Measurements from ENCODE around the gene RABGGTB.
"Not testable (repeated sequence)": the region's sequence is repeated elsewhere in the genome, so short reads cannot be mapped to it uniquely, and the experiment has no call there.

Gene RABGGTB

DNA sequence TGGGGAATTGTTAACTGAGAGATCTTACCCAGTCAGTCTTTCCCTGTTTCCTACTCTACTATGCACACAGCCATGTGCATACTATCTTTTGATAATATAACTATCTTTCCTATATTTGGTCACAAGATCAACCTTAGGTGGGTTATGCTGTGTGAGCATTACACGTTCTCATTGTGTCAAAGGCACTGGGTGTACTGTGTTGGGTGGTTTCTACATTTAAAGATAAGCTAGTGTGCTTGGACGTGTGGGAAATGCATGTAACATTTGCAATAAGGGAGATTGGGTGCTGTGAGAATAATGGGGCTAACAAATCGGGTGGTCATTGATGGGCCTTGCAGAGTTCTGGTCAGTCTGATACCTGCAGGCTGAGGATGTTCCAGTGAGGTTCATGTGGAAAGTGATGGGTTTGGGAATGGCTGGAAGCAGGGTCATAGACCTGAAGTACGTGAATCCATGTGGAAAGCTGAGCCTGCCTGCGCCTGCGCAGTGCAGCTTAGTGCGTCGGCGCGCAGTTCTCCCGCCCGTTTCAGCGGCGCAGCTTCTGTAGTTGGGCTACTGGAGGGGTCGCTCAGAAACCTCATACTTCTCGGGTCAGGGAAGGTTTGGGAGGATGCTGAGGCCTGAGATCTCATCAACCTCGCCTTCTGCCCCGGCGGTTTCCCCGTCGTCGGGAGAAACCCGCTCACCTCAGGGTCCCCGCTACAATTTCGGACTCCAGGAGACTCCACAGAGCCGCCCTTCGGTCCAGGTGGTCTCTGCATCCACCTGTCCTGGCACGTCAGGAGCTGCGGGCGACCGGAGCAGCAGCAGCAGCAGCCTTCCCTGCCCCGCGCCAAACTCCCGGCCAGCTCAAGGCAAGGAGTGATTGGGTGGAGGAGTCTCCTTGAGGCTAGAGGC lies 10.6 kb downstream of the RABGGTB start, which contains the start of gene MSH4:
Gene MSH4, plus strand, starts transcription at position 507 of the 897 bp plus-strand sequence. Its CDS starts 104 bp downstream, at position 611.
- no peaks in the 10 kb centered on the region for H3K9me3 ChIP-seq (ENCODE audit: control insufficient read depth, low read length)
- no peaks in the 10 kb centered on the region for H3K27me3 ChIP-seq (replicated peaks; ENCODE audit: control insufficient read depth, insufficient read depth, low read length)
- DNase-seq (ENCODE audit: low read depth) = no peak
- H3K36me3 ChIP-seq (ENCODE audit: control insufficient read depth, insufficient read depth, low read length, severe bottlenecking) = peaks cover 53% of the 10 kb centered on the region
- no peak within 1 kb of the TSS for H3K4me3 ChIP-seq (ENCODE audit: low read length)
- no peak within 1 kb of the TSS for H3K9ac ChIP-seq (ENCODE audit: low read length)
- H3K4me1 ChIP-seq (ENCODE audit: control insufficient read depth, insufficient read depth, low read length) = peaks cover 3% of the 10 kb centered on the region

DNA sequence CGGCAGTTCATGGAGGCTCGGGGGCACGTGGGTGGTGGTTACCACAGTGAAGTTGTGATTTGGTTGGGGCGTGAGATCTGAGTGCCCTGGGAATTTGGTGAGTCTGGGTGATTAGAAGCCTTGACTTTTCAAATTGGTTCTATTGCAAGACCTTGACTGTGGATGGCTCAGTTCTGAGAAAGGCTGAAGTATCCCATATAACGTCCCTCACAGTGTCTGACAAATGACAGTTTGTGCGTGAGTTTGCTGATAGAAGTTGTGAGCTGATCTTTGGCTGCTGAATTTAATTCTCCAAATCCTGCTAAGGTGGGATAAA lies 11.2 kb downstream of the RABGGTB start:
- Histone ChIP-seq H3K9ac (ENCODE audit: low read length) (no peak overlapping the region), H3K27me3 (replicated peaks; ENCODE audit: control insufficient read depth, insufficient read depth, low read length) (no peaks in the 10 kb centered on the region), H3K36me3 (ENCODE audit: control insufficient read depth, insufficient read depth, low read length, severe bottlenecking) (peaks cover 47% of the 10 kb centered on the region), H3K4me1 (ENCODE audit: control insufficient read depth, insufficient read depth, low read length) (peaks cover 2% of the 10 kb centered on the region), H3K4me3 (ENCODE audit: low read length) (no peak overlapping the region), H3K9me3 (ENCODE audit: control insufficient read depth, low read length) (no peaks in the 10 kb centered on the region)
- DNase-seq (ENCODE audit: low read depth) = no peak

DNA sequence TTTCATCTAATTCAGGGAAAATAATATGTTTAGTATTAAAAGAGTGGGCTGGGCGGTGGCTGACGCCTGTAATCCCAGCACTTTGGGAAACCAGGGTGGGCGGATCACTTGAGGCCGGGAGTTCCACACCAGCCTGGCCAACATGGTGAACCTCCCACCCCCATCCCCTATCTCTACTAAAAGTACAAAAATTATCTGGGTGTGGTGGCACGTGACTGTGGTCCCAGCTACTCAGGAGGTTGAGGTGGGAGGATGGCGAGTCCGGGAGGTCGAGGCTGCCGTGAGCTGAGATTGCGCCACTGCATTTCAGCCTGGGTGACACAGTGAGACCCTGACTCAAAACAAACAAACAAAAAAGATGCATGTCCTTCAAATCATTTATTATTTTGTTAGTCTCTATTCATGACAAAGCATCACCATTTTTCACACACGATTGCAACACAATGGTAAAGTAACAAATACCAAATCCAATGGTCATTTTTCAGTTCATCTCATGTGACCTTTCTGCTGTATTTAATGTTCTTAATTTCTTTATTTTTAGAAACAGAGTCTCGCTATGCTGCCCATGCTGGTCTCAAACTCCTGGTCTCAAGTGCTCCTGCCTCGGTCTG lies 11.7 kb downstream of the RABGGTB start:
- H3K4me3 ChIP-seq (ENCODE audit: low read length) = no peak overlapping the region
- H3K9ac ChIP-seq (ENCODE audit: low read length) = no peak overlapping the region
- H3K27me3 ChIP-seq (replicated peaks; ENCODE audit: control insufficient read depth, insufficient read depth, low read length) = no peaks in the 10 kb centered on the region
- H3K4me1 ChIP-seq (ENCODE audit: control insufficient read depth, insufficient read depth, low read length) = peaks cover 2% of the 10 kb centered on the region
- DNase-seq (ENCODE audit: low read depth) = peak; percentile 23
- no peaks in the 10 kb centered on the region for H3K9me3 ChIP-seq (ENCODE audit: control insufficient read depth, low read length)
- H3K36me3 ChIP-seq (ENCODE audit: control insufficient read depth, insufficient read depth, low read length, severe bottlenecking) = peaks cover 42% of the 10 kb centered on the region

DNA sequence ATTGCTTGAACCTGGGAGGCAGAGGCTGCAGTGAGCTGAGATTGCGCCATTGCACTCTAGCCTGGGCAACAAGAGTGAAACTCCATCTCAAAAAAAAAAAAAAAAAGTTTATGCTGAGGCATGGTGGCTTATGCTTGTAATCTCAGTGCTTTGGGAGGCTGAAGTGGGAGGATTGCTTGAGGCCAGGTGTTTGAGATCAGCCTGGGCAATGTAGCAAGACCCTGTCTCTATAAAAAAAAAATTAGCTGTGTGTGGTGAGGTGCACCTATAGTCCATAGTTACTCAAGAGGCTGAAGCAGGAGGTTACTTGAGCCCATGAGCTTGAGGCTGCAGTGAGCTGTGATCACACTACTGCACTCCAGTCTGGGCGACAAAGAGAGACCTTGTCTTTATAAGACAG lies 15.4 kb downstream of the RABGGTB start:
- H3K9ac ChIP-seq (ENCODE audit: low read length); H3K4me3 ChIP-seq (ENCODE audit: low read length); H3K9me3 ChIP-seq (ENCODE audit: control insufficient read depth, low read length); DNase-seq (ENCODE audit: low read depth); H3K36me3 ChIP-seq (ENCODE audit: control insufficient read depth, insufficient read depth, low read length, severe bottlenecking); H3K27me3 ChIP-seq (replicated peaks; ENCODE audit: control insufficient read depth, insufficient read depth, low read length); H3K4me1 ChIP-seq (ENCODE audit: control insufficient read depth, insufficient read depth, low read length): not testable (repeated sequence)

DNA sequence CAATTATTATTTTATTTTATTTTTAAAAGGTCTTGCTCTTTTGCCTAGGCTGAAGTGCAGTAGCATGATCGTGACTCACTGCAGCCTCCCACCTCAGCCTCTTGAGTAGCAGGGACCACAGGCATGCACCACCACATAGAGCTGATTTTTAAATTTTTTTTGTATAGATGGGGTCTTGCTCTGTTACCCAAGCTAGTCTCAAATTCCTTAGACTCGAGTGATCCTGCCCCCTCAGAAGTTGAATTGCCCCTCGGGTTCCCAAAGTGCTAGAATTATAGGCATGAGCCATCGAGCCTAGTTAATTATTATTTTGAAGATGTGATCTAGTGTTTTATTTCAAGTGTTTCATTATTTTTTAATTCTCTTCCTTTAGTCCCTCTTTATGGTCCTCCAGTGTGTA lies 22.9 kb downstream of the RABGGTB start:
- no peak for DNase-seq (ENCODE audit: low read depth)
- H3K9me3 ChIP-seq (ENCODE audit: control insufficient read depth, low read length) = no peaks in the 10 kb centered on the region
- no peak overlapping the region for H3K4me3 ChIP-seq (ENCODE audit: low read length)
- H3K9ac ChIP-seq (ENCODE audit: low read length) = no peak overlapping the region
- no peaks in the 10 kb centered on the region for H3K27me3 ChIP-seq (replicated peaks; ENCODE audit: control insufficient read depth, insufficient read depth, low read length)
- H3K4me1 ChIP-seq (ENCODE audit: control insufficient read depth, insufficient read depth, low read length) = no peaks in the 10 kb centered on the region
- no peaks in the 10 kb centered on the region for H3K36me3 ChIP-seq (ENCODE audit: control insufficient read depth, insufficient read depth, low read length, severe bottlenecking)

DNA sequence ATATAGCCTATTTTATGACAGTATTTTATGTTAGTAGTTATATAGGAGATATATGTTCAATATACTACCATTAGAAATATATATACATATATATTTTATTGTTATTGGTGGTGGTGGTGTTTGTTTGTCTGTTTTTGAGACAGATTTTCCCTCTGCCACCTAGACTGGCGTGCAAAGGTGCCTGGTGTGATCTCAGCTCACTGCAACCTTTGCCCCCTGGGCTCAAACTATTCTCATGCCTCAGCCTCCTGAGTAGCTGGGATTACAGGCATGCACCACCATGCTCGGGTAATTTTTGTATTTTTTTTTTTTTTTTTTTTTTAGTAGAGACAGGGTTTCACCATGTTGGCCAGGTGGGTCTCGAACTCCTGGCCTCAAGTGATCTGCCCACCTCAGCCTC lies 24.1 kb downstream of the RABGGTB start:
- not testable (repeated sequence) for H3K27me3 ChIP-seq (replicated peaks; ENCODE audit: control insufficient read depth, insufficient read depth, low read length); H3K36me3 ChIP-seq (ENCODE audit: control insufficient read depth, insufficient read depth, low read length, severe bottlenecking); H3K9ac ChIP-seq (ENCODE audit: low read length); H3K4me1 ChIP-seq (ENCODE audit: control insufficient read depth, insufficient read depth, low read length); DNase-seq (ENCODE audit: low read depth); H3K4me3 ChIP-seq (ENCODE audit: low read length); H3K9me3 ChIP-seq (ENCODE audit: control insufficient read depth, low read length)

DNA sequence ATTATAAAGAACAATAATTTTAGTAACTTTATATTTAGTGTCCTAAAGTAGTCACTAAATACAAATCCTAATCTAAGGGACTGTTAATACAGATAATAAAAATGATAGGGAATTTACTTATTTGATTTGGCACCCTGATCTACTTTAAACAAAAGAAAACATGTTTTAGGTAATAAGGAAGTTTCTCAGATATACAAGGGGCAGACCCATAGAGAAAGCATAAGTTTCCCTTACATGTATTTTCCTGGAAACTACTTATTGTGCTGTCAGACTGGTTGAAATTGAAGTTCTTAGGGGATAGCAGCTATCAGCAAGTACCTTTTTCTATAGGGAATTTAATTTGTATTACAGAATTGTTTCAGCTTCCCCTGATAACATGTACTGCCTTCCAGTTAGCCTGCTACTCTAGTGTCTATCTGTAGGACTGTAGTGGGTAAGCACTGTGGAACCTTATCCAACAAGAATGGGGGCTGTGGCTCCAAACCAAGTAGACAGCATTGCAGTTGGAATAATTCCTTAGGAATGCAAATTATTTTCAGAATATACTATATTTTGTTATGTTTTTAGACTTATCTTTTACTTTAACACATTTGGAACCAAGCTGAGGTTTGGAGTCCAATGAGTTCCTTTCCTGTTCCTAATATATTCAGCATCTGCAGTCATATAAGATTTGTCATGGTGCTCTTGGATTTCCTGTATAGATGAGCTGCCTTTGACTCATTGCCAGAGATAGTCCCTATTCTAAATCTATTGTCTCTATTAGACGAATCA lies 25.3 kb downstream of the RABGGTB start:
- DNase-seq (ENCODE audit: low read depth) = no peak
- no peaks in the 10 kb centered on the region for H3K36me3 ChIP-seq (ENCODE audit: control insufficient read depth, insufficient read depth, low read length, severe bottlenecking)
- no peak overlapping the region for H3K4me3 ChIP-seq (ENCODE audit: low read length)
- no peaks in the 10 kb centered on the region for H3K9me3 ChIP-seq (ENCODE audit: control insufficient read depth, low read length)
- H3K27me3 ChIP-seq (replicated peaks; ENCODE audit: control insufficient read depth, insufficient read depth, low read length) = no peaks in the 10 kb centered on the region
- H3K4me1 ChIP-seq (ENCODE audit: control insufficient read depth, insufficient read depth, low read length) = no peaks in the 10 kb centered on the region
- no peak overlapping the region for H3K9ac ChIP-seq (ENCODE audit: low read length)

DNA sequence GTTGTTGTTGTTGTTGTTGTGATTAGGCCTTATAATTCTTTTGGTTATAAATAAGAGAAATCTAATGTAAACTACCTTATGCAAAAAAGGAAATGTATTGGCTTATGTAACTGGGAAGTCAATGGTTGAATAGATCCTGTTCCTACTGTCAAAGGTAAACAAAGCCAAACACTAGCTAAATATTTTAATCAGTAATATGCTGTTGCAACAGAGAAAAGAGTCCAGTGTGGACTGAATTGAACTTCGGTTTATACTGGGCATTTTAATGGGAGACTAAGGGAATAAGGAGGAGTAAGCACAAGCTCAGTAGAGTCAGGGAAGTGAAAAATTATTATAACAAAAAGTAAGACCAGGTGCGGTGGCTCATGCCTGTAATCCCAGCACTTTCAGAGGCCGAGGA lies 26.0 kb downstream of the RABGGTB start:
- Histone ChIP-seq H3K9ac (ENCODE audit: low read length) (no peak overlapping the region), H3K9me3 (ENCODE audit: control insufficient read depth, low read length) (no peaks in the 10 kb centered on the region), H3K4me1 (ENCODE audit: control insufficient read depth, insufficient read depth, low read length) (no peaks in the 10 kb centered on the region), H3K27me3 (replicated peaks; ENCODE audit: control insufficient read depth, insufficient read depth, low read length) (no peaks in the 10 kb centered on the region), H3K36me3 (ENCODE audit: control insufficient read depth, insufficient read depth, low read length, severe bottlenecking) (no peaks in the 10 kb centered on the region), H3K4me3 (ENCODE audit: low read length) (no peak overlapping the region)
- no peak for DNase-seq (ENCODE audit: low read depth)

DNA sequence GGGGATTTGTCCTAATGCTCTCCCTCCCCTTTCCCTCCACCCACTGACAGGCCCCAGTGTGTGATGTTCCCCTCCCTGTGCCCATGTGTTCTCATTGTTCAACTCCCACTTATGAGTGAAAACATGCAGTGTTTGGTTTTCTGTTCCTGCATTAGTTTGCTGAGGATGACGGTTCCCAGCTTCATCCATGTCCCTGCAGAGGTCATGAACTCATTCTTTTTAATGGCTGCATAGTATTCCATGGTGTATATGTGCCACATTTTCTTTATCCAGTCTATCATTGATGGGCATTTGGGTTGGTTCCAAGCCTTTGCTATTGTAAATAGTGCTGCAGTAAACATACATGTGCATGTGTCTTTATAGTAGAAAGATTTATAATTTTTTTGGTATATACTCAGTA lies 37.5 kb downstream of the RABGGTB start:
- not testable (repeated sequence) for H3K9me3 ChIP-seq (ENCODE audit: control insufficient read depth, low read length); H3K9ac ChIP-seq (ENCODE audit: low read length); H3K4me3 ChIP-seq (ENCODE audit: low read length); DNase-seq (ENCODE audit: low read depth); H3K4me1 ChIP-seq (ENCODE audit: control insufficient read depth, insufficient read depth, low read length); H3K36me3 ChIP-seq (ENCODE audit: control insufficient read depth, insufficient read depth, low read length, severe bottlenecking); H3K27me3 ChIP-seq (replicated peaks; ENCODE audit: control insufficient read depth, insufficient read depth, low read length)

DNA sequence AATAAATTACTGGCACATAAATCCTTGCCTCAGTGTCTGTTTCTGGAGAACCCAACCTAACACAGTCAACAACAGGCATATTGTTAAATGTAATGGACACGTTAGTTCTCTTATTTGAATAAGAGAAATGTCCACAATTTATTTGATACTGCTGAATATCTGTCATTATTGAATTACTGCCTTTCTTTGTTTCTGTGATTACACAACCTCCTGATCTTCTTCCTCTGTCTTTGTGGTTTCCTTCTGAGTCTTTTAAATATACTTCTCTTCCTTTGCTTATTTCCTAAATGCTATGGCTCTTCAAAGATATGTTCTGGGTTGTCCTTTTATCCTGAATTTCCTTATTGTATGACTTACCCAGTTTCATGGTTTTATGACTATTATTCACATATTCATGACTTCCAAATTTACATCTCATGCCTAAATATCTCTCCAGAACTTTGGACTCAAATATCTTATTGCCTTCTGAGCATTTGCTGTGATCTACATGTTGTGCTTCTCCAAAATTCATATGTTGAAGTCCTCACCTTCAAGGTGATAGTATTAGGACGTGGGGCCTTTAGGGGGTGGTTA lies 50.6 kb downstream of the RABGGTB start:
- H3K9ac ChIP-seq (ENCODE audit: low read length) = no peak overlapping the region
- H3K4me1 ChIP-seq (ENCODE audit: control insufficient read depth, insufficient read depth, low read length) = peaks cover 5% of the 10 kb centered on the region
- no peak overlapping the region for H3K4me3 ChIP-seq (ENCODE audit: low read length)
- no peaks in the 10 kb centered on the region for H3K9me3 ChIP-seq (ENCODE audit: control insufficient read depth, low read length)
- H3K36me3 ChIP-seq (ENCODE audit: control insufficient read depth, insufficient read depth, low read length, severe bottlenecking) = no peaks in the 10 kb centered on the region
- no peaks in the 10 kb centered on the region for H3K27me3 ChIP-seq (replicated peaks; ENCODE audit: control insufficient read depth, insufficient read depth, low read length)
- DNase-seq (ENCODE audit: low read depth) = no peak

DNA sequence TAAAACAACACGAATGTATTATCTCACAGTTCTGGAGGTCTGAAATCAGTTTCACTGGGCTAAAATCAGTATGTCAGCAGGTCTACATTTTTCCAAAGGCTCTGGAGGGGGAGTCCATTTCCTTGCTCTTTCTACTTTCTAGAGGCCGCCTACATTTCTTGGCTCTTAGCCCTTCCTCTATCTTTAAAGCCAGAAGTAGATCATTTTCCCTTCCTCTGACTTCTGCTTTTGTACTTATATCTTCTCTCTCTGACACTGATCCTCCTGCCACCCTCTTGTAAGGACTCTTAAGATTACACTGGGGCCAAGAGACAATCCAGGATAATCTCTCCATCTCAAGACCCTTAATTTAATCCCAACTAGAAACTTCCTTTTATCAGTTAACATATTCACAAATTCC lies 52.0 kb downstream of the RABGGTB start:
- H3K4me1 ChIP-seq (ENCODE audit: control insufficient read depth, insufficient read depth, low read length) = peaks cover 10% of the 10 kb centered on the region
- H3K9me3 ChIP-seq (ENCODE audit: control insufficient read depth, low read length) = no peaks in the 10 kb centered on the region
- no peaks in the 10 kb centered on the region for H3K36me3 ChIP-seq (ENCODE audit: control insufficient read depth, insufficient read depth, low read length, severe bottlenecking)
- H3K27me3 ChIP-seq (replicated peaks; ENCODE audit: control insufficient read depth, insufficient read depth, low read length) = no peaks in the 10 kb centered on the region
- DNase-seq (ENCODE audit: low read depth) = no peak
- no peak overlapping the region for H3K4me3 ChIP-seq (ENCODE audit: low read length)
- no peak overlapping the region for H3K9ac ChIP-seq (ENCODE audit: low read length)

Measured in adipocyte (in vitro differentiated cells).